HG02973 (cell line): ENCODE measurements around the gene DOCK9.

Experiments
- ATAC-seq: cut with Tn5 transposase; IDR thresholded peaks from one replicate; pipeline ENCODE4 v1.9.1; 2021; ENCODE audit warnings: moderate library complexity; ENCODE audit not compliant: unreplicated experiment

Gene DOCK9

GRCh38 chr13:98890186-98890585, 87.7 kb downstream of the DOCK9 start:
- ATAC-seq = no peak

GRCh38 chr13:98889419-98890085, 88.3 kb downstream of the DOCK9 start:
- ATAC-seq = no peak

- no peak for ATAC-seq
Observed at GRCh38 chr13:98888890-98889279, 89.0 kb downstream of the DOCK9 start.

GRCh38 chr13:98888222-98888889, 89.5 kb downstream of the DOCK9 start:
- no peak for ATAC-seq

- no peak for ATAC-seq
Observed at GRCh38 chr13:98886587-98887230, 91.2 kb downstream of the DOCK9 start.

GRCh38 chr13:98885600-98885999, 92.3 kb downstream of the DOCK9 start:
- no peak for ATAC-seq

DNA sequence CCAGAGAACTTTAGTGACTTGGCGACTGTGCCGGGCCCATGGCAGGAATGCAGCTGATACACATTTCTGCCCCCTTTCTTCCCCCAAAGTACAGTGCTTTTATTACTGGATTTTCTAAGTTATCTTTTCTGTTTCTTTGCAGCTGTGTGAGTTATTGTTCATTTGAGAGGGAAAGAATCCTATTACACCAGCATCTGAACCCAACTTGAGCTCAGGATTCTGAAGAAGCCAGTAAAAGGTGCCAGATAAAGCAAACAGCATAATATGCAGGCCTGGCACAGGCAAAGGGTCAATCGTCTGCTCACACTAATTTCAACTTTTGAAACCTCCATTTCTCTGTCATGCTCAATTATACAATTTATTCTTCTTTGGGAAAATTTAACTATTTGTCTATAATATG, 93.9 kb downstream of the DOCK9 start:
- ATAC-seq = no peak

- no peak for ATAC-seq
Observed at GRCh38 chr13:98881390-98881789, 96.5 kb downstream of the DOCK9 start.

GRCh38 chr13:98880677-98881076, 97.2 kb downstream of the DOCK9 start:
- no peak for ATAC-seq

DNA sequence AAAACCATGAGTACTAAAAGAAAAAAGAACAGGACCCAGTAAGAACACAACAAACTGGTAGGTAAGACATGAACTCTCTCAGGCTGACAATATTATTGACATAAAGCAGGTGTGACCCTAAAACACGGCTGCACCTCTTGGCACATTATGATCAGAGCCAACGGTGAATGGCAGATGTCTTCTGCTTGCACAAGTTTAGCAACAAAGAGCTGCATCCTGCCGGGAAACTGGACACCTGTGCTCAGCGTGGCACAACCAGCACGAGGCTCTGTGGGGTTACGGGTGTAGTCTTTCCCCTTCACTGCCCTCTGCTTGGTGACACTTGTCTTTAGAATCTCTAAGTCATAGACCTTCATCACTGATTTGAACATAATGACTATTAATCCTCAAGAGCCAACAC, 97.9 kb downstream of the DOCK9 start:
- ATAC-seq = no peak

DNA sequence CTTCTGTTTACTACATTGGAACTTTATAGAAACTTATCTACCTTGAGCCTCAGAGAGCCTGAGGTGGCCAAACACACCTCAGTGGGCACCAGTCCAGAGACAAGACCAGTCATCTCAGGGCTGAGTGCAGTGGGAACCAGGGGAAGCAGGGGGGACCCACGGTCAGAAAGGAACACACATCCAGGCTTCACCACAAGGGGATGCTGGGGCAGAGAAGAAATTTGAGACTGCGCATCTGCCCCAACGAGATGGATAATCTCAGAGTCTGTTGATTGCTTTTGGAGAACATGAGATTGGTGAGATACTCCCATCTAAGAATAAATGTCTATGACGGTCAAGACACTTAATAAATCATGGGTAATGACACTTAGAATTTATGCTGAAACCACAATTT, 98.7 kb downstream of the DOCK9 start:
- no peak for ATAC-seq

DNA sequence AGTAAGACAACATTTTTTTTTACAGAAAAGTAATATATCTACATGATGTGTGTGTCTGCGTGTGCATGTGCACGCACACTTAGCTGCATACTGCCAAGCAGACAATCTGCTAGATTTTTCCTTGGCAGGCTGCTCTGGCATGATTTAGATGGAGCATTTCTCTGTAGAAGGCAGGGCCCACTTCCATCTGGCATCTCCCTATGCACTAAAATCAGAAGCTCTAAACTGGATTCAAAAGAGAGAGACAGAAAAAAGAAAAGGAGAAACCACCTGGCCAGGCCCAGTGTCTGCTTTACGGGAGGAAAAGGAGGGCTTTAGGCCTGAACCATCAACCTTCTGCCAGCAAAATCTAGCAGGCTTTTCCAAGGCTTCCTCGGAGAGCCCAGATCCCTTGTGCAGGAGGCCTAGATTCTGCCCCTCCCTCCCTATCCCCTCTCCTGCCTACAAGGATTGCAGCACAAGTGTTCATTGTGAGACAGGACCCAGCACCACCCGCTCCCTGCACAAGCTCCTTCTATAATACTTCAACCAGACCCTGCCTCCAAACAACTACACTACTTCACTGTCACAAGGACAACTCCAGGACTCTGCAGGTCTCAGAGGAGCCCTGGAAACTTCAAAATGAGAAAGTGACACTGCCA, 99.3 kb downstream of the DOCK9 start:
- no peak for ATAC-seq

DNA sequence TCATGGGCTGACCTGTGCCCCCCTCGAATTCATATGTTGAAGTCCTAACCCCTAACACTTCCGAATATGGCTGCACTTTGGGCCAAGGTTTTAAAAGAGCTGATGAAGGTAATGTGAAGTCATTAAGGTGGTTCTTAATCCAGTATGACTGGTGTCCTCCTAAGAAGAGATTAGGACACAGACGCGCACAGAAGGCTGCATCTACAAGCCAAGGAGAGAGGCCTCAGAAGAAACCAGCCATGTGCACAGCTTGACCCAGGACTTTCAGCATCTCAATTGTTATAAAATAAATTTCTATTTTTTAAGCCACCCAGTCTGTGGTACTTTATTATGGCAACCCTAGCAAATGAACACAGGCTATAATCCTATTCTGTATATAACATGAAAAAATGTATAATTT, 99.9 kb downstream of the DOCK9 start:
- no peak for ATAC-seq

- no peak for ATAC-seq
Observed at GRCh38 chr13:98877466-98877865, 100.4 kb downstream of the DOCK9 start.

- peak; percentile 98 for ATAC-seq
Observed at GRCh38 chr13:98875146-98875729, 102.6 kb downstream of the DOCK9 start.

- no peak for ATAC-seq
Observed at GRCh38 chr13:98874029-98874397, 103.9 kb downstream of the DOCK9 start.

GRCh38 chr13:98873377-98874028, 104.4 kb downstream of the DOCK9 start:
- ATAC-seq = no peak

DNA sequence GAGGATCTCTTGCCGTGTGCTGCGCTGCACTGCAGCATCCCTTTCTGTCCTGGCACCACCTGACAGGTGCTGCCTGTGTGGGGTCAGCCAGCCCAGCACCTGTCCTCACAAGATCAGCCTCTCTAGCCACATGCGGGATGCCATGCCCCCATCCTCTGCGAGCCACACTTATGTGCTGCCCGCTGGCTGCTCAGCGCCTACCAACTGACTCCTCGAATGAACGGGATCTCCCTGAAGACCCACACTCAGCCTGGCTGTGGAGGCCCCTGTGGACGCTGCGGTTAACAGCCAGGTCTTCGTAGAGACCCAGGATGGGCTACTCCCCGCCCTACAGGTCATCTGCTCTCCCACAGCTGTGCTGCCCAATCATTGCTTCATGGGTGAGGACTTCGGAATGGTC, 106.1 kb downstream of the DOCK9 start:
- ATAC-seq = no peak

DNA sequence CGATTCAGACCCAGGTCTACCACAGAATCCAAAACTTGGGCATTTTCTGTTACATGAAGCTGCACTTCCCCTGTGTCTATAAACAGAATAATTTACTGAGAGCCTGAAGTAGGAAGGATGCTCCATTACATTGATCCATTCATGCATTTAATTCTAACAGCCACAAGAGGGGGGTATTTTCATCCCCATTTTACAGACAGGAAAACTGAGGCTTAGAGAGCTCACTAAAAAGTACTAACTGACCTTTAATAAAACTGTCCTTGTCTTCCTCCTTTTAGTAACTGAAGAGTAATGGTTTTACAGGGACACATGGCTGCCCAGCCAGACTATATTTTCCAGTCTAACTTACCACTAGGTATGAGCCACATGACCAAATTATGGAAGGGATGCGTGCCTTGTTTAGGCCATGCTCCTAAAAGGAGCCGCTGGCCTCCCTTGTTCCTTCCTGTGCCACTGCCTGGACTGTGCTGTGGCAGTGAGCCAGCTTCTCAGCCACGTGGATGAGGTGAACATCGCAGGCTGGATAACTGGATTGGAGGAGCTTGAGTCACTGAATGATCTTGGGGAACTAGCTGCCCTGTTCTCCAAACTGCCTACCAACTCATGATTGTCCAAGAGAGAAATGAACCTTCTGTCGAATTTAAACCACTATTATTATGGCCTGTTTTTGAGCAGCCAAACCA, 108.3 kb downstream of the DOCK9 start:
- ATAC-seq = no peak

- no peak for ATAC-seq
Observed at GRCh38 chr13:98868932-98869331, 108.9 kb downstream of the DOCK9 start.
